PC-9 (cell line): ENCODE results near the gene RRAGC.

Experiments used
- EZH2 ChIP-seq: fragments of 200-600 bp; sonication (generic); IDR thresholded peaks from 2 replicates; pipeline ENCODE4 v1.8.0; 2017; ENCODE audit warnings: antibody characterized with exemption, low read depth
- TF ChIP-seq, protein P1 (sequence below): fragments of 200-600 bp; sonication (generic); conservative IDR thresholded peaks from 2 replicates; pipeline ENCODE4 v1.6.1; 2017; ENCODE audit warnings: mixed run types, antibody characterized with exemption, mild to moderate bottlenecking, moderate library complexity

DNA sequence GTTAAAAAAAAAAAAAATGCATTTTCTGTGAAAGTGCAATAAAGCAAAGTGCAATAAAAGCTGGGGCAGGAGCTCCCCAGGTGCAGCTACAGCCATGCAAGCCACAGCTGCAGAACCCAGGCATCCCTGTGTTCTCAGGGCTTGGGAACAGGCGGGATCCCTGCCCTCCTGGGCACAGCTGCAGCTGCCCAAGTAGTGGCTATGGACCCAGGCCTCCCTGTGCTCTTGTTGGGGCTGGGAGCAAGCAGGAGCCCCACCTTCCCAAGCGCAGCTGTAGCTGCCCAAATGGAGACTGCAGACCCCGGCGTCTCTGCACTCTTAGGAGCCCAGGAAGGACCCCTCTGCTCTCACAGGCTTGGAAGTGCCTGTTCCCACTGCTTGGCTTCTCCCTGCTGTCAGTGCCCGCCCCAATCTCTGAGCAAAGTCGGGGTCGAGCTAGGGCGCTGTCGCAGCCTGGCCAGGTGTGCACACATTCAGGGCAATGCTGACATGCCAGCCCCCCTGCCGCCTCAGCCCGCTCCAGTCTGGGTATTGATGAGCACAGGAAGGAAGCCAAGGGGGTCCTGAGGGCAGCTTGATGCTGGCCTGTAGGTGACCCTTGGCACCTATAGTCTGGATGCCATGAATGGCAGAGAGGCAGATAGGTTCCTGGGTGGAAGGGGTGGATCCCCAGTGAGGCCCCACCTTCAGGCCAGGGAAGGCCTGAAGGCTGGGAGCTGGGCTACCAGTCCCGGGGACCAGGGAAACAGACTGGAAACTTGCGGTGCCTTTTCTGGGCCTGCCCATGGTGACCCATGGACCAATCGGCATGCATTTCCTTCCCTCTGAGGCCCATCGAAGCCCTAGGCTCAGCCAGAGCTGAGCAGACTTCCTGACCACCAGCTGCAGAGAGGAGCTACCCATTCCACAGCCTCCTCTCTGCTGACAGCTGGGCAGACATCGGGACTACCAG, 58.6 kb downstream of the RRAGC start:
- TF ChIP-seq, protein P1, sequence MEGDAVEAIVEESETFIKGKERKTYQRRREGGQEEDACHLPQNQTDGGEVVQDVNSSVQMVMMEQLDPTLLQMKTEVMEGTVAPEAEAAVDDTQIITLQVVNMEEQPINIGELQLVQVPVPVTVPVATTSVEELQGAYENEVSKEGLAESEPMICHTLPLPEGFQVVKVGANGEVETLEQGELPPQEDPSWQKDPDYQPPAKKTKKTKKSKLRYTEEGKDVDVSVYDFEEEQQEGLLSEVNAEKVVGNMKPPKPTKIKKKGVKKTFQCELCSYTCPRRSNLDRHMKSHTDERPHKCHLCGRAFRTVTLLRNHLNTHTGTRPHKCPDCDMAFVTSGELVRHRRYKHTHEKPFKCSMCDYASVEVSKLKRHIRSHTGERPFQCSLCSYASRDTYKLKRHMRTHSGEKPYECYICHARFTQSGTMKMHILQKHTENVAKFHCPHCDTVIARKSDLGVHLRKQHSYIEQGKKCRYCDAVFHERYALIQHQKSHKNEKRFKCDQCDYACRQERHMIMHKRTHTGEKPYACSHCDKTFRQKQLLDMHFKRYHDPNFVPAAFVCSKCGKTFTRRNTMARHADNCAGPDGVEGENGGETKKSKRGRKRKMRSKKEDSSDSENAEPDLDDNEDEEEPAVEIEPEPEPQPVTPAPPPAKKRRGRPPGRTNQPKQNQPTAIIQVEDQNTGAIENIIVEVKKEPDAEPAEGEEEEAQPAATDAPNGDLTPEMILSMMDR, result no peak
- TF ChIP-seq EZH2, result no peak
